Loucy (cell line): ENCODE measurements around the gene PCDHGA7.

ENCODE experiments used
- EZH2phosphoT487 ChIP-seq: fragments of 200-600 bp; IDR thresholded peaks from 2 replicates; pipeline ENCODE4 v1.6.1; 2018; ENCODE audit warnings: antibody characterized with exemption, mild to moderate bottlenecking, moderate library complexity, borderline replicate concordance
- TF ChIP-seq, protein P1 (sequence below): fragments of 200-600 bp; sonication (generic); conservative IDR thresholded peaks from 2 replicates; pipeline ENCODE4 v1.5.1; 2014; ENCODE audit warnings: mild to moderate bottlenecking, antibody characterized with exemption, low read length

GRCh38 chr5:141356133-141356532 is 26.4 kb upstream of the PCDHGA7 start:
- TF ChIP-seq, protein P1, sequence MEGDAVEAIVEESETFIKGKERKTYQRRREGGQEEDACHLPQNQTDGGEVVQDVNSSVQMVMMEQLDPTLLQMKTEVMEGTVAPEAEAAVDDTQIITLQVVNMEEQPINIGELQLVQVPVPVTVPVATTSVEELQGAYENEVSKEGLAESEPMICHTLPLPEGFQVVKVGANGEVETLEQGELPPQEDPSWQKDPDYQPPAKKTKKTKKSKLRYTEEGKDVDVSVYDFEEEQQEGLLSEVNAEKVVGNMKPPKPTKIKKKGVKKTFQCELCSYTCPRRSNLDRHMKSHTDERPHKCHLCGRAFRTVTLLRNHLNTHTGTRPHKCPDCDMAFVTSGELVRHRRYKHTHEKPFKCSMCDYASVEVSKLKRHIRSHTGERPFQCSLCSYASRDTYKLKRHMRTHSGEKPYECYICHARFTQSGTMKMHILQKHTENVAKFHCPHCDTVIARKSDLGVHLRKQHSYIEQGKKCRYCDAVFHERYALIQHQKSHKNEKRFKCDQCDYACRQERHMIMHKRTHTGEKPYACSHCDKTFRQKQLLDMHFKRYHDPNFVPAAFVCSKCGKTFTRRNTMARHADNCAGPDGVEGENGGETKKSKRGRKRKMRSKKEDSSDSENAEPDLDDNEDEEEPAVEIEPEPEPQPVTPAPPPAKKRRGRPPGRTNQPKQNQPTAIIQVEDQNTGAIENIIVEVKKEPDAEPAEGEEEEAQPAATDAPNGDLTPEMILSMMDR: no peak
- no peak for TF ChIP-seq EZH2phosphoT487
